K562 (cell line): Measurements from ENCODE around the gene TRIM27. TPM values are rescaled to one million over a fixed set of nuclear protein-coding genes. Genes with fewer than 3 reads are reported as not detected.

Experiments used
- ASH1L ChIP-seq: fragments of 450-650 bp; IDR thresholded peaks from 2 replicates; pipeline ENCODE4 v1.6.1; 2018; ENCODE audit warnings: borderline replicate concordance, mild to moderate bottlenecking, low read depth; ENCODE audit not compliant: partially characterized antibody
- CEBPB ChIP-seq: fragments of 450-650 bp; IDR thresholded peaks from 2 replicates; pipeline ENCODE4 v1.6.1; 2016; ENCODE audit warnings: missing genetic modification characterization, missing compliant biosample characterization
- DMBX1 ChIP-seq: fragments of 250-450 bp; sonication (Bioruptor Pico); IDR thresholded peaks from 2 replicates; pipeline ENCODE4 v1.8.0; 2022; ENCODE audit warnings: inconsistent platforms, mild to moderate bottlenecking, moderate library complexity, borderline replicate concordance
- FOXK2 ChIP-seq, 2 experiments: fragments of 450-650 bp; IDR thresholded peaks in 1 of 2; conservative IDR thresholded peaks in 1 of 2; 2 replicates each; pipeline ENCODE4 v1.6.1; 2016; ENCODE audit warnings: low read depth in 2 of 2, mild to moderate bottlenecking in 1 of 2
- RFX7 ChIP-seq: fragments of 250-450 bp; sonication (Bioruptor Pico); IDR thresholded peaks from 2 replicates; pipeline ENCODE4 v1.5.1; 2021; ENCODE audit warnings: mild to moderate bottlenecking
- TCF7 ChIP-seq: sonication (generic); IDR thresholded peaks from 2 replicates; pipeline ENCODE4 v1.6.1; 2016; ENCODE audit warnings: antibody characterized with exemption, borderline replicate concordance
- ZBTB8A ChIP-seq: fragments of 450-650 bp; IDR thresholded peaks from 2 replicates; pipeline ENCODE4 v1.6.1; 2018; ENCODE audit warnings: mild to moderate bottlenecking, moderate library complexity; ENCODE audit not compliant: partially characterized antibody
- ZNF121 ChIP-seq: sonication (generic); formaldehyde crosslinking; conservative IDR thresholded peaks from 2 replicates; pipeline ENCODE4 v1.8.0; 2022; ENCODE audit warnings: missing genetic modification reagents
- ZNF707 ChIP-seq: fragments of 250-450 bp; sonication (Bioruptor Pico); conservative IDR thresholded peaks from 2 replicates; pipeline ENCODE4 v1.8.0; 2022; ENCODE audit warnings: inconsistent platforms, mild to moderate bottlenecking, moderate library complexity
- polyA plus RNA-seq, 8 experiments: library from polyadenylated mRNA; depleted of rRNA in 4 of 8; stranded (reverse) in 5 of 8; unstranded in 3 of 8; fragments of >200 nt; fragmentation: Nextera tagmentation in 2 of 8; fragmentation: Illumina TruSeq in 1 of 8; extraction: Ambion mirVana in 2 of 8; extraction: Trizol in 1 of 8; gene quantifications; 2 replicates each; pipeline versions ENCODE4 v1.2.1 to v1.2.3, GENCODE V29; 2011 to 2014; ENCODE audit warnings: inconsistent platforms in 1 of 8, missing spikeins in 1 of 8
- total RNA-seq, 7 experiments: library from RNA; depleted of rRNA in 6 of 7; stranded (reverse); fragments of >200 nt in 6 of 7; fragmentation: Illumina TruSeq in 2 of 7; extraction: Trizol in 2 of 7; gene quantifications; 2 replicates each; pipeline versions ENCODE4 v1.2.1 to v1.2.3, GENCODE V29; 2011 to 2021; ENCODE audit warnings: low replicate concordance in 1 of 7
- TF ChIP-seq, protein P1 (sequence below): fragments of 450-650 bp; IDR thresholded peaks from 2 replicates; pipeline ENCODE4 v1.6.1; 2017; ENCODE audit warnings: mild to moderate bottlenecking, moderate library complexity
- TF ChIP-seq, protein P2 (sequence below): fragments of 200-800 bp; sonication (Bioruptor generic); IDR thresholded peaks from 2 replicates; pipeline ENCODE4 v1.6.1; 2017; ENCODE audit warnings: missing genetic modification characterization, missing compliant biosample characterization
- TF ChIP-seq, protein P3 (sequence below), 3 experiments: fragments of 200-800 bp in 1 of 3; sonication (Bioruptor generic) in 1 of 3; sonication (generic) in 1 of 3; formaldehyde crosslinking in 1 of 3; IDR thresholded peaks; 2 replicates each; pipeline versions ENCODE4 v1.6.1 to v1.8.0; 2016 to 2022; ENCODE audit warnings: mild to moderate bottlenecking in 2 of 3, missing compliant biosample characterization in 2 of 3, missing genetic modification characterization in 2 of 3, missing genetic modification reagents in 1 of 3
- TF ChIP-seq, protein P4 (sequence below): fragments of 250-450 bp; sonication (Bioruptor Pico); IDR thresholded peaks from 2 replicates; pipeline ENCODE4 v1.6.1; 2021; ENCODE audit warnings: mild to moderate bottlenecking
- TF ChIP-seq, protein P5 (sequence below): fragments of 450-650 bp; IDR thresholded peaks from one replicate; pipeline ENCODE4 v1.6.1; 2018; ENCODE audit warnings: mild to moderate bottlenecking, moderate library complexity; ENCODE audit not compliant: partially characterized antibody
- TF ChIP-seq, protein P6 (sequence below): fragments of 450-650 bp; IDR thresholded peaks from 2 replicates; pipeline ENCODE4 v1.6.1; 2018; ENCODE audit not compliant: partially characterized antibody

TRIM27 gene
- total and polyA plus RNA-seq, 9 of the 15 experiments (the other 6 are each of a cell fraction or from before 2014, with no cell fraction given): 37.7 to 235 (median 122) TPM

DNA sequence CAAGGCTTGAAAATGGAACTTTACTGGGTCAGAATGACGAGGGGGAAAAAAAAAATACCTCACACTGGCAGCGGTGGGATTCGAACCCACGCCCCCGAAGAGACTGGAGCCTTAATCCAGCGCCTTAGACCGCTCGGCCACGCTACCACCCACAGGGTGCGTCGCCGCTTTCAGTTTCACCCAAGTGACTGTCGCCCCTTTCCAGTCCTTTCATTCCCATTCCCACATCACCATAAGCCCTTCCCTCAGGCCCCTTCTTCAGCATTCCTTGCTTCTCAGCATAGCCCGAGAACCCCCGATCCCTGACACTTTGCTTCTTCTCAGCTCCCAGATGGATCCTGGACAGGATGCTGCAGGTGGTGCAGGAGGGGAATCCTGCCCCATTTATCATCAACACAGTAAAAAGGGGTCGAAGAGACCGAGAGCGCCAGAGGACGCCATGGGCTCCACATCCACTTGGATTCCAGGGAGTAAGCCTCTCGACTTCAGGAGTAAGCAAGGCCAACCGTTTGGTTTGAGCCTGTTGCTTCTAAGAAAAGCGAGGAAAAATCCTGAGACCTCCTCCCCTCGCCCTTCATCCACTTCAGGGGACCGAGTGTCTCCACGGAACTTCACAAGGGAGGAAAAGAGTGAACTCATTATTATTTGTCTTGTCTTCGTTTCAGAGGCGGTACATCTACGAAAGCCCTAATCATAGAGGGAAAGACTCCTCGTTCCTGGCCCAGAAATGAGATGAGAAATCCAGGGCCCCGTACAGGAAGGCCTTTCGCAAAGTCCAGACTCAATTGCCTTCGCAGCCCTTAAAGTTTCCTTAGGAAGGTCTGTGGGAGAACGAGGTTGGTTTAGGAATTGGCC, 20.0 kb upstream of the TRIM27 start (continued):
- TF ChIP-seq ZNF121 (CRISPR knock-in tag) (no peak), ZBTB8A (peak; percentile 87), TCF7 (peak; percentile 44; the same call in 1 of the 2 replicates), DMBX1 (peak; percentile 76; the same call in 1 of the 2 replicates), ZNF707 (CRISPR knock-in tag) (no peak), FOXK2 (conservative IDR thresholded peaks at IDR 0.05 in 1 of 2, IDR thresholded peaks at IDR 0.05 in 1 of 2; ENCODE audit: low read depth in 2 of 2) (peak; percentile 48 to 69; a peak in 2 of 4 replicates), ASH1L (no peak), RFX7 (no peak), CEBPB (no peak)
- TF ChIP-seq, protein P1, sequence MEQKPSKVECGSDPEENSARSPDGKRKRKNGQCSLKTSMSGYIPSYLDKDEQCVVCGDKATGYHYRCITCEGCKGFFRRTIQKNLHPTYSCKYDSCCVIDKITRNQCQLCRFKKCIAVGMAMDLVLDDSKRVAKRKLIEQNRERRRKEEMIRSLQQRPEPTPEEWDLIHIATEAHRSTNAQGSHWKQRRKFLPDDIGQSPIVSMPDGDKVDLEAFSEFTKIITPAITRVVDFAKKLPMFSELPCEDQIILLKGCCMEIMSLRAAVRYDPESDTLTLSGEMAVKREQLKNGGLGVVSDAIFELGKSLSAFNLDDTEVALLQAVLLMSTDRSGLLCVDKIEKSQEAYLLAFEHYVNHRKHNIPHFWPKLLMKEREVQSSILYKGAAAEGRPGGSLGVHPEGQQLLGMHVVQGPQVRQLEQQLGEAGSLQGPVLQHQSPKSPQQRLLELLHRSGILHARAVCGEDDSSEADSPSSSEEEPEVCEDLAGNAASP: no peak
- TF ChIP-seq, protein P2, sequence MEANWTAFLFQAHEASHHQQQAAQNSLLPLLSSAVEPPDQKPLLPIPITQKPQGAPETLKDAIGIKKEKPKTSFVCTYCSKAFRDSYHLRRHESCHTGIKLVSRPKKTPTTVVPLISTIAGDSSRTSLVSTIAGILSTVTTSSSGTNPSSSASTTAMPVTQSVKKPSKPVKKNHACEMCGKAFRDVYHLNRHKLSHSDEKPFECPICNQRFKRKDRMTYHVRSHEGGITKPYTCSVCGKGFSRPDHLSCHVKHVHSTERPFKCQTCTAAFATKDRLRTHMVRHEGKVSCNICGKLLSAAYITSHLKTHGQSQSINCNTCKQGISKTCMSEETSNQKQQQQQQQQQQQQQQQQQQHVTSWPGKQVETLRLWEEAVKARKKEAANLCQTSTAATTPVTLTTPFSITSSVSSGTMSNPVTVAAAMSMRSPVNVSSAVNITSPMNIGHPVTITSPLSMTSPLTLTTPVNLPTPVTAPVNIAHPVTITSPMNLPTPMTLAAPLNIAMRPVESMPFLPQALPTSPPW (CRISPR knock-in tag): peak; percentile 61; the same call in 1 of the 2 replicates
- TF ChIP-seq, protein P3, sequence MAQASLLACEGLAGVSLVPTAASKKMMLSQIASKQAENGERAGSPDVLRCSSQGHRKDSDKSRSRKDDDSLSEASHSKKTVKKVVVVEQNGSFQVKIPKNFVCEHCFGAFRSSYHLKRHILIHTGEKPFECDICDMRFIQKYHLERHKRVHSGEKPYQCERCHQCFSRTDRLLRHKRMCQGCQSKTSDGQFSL (CRISPR knock-in tag; IDR thresholded peaks at IDR 0.05): no peak
- TF ChIP-seq, protein P3 (tag; IDR thresholded peaks at IDR 0.05): no peak
- TF ChIP-seq, protein P4, sequence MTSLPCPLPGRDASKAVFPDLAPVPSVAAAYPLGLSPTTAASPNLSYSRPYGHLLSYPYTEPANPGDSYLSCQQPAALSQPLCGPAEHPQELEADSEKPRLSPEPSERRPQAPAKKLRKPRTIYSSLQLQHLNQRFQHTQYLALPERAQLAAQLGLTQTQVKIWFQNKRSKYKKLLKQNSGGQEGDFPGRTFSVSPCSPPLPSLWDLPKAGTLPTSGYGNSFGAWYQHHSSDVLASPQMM (CRISPR knock-in tag): no peak
- TF ChIP-seq, protein P5, sequence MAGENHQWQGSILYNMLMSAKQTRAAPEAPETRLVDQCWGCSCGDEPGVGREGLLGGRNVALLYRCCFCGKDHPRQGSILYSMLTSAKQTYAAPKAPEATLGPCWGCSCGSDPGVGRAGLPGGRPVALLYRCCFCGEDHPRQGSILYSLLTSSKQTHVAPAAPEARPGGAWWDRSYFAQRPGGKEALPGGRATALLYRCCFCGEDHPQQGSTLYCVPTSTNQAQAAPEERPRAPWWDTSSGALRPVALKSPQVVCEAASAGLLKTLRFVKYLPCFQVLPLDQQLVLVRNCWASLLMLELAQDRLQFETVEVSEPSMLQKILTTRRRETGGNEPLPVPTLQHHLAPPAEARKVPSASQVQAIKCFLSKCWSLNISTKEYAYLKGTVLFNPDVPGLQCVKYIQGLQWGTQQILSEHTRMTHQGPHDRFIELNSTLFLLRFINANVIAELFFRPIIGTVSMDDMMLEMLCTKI: no peak
- TF ChIP-seq, protein P6, sequence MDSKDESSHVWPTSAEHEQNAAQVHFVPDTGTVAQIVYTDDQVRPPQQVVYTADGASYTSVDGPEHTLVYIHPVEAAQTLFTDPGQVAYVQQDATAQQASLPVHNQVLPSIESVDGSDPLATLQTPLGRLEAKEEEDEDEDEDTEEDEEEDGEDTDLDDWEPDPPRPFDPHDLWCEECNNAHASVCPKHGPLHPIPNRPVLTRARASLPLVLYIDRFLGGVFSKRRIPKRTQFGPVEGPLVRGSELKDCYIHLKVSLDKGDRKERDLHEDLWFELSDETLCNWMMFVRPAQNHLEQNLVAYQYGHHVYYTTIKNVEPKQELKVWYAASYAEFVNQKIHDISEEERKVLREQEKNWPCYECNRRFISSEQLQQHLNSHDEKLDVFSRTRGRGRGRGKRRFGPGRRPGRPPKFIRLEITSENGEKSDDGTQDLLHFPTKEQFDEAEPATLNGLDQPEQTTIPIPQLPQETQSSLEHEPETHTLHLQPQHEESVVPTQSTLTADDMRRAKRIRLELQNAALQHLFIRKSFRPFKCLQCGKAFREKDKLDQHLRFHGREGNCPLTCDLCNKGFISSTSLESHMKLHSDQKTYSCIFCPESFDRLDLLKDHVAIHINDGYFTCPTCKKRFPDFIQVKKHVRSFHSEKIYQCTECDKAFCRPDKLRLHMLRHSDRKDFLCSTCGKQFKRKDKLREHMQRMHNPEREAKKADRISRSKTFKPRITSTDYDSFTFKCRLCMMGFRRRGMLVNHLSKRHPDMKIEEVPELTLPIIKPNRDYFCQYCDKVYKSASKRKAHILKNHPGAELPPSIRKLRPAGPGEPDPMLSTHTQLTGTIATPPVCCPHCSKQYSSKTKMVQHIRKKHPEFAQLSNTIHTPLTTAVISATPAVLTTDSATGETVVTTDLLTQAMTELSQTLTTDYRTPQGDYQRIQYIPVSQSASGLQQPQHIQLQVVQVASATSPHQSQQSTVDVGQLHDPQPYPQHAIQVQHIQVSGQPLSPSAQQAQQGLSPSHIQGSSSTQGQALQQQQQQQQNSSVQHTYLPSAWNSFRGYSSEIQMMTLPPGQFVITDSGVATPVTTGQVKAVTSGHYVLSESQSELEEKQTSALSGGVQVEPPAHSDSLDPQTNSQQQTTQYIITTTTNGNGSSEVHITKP: peak; percentile 78
